MM.1S (cell line): ENCODE data around the gene DPH6.

Experiments used
- CTCF ChIP-seq: fragments of 300-600 bp; sonication (generic); IDR thresholded peaks from 2 replicates; pipeline ENCODE4 v1.5.1; 2016; ENCODE audit warnings: antibody characterized with exemption, low read length, mixed read lengths
- EZH2 ChIP-seq: fragments of 300-600 bp; sonication (generic); optimal IDR thresholded peaks from 2 replicates; pipeline ENCODE3; 2017; ENCODE audit warnings: low read depth, mild to moderate bottlenecking, antibody characterized with exemption, low read length, mixed read lengths
- EZH2phosphoT487 ChIP-seq: fragments of 300-600 bp; sonication (generic); IDR thresholded peaks from 2 replicates; pipeline ENCODE4 v1.6.1; 2018; ENCODE audit warnings: antibody characterized with exemption, low read length

GRCh38 chr15:35540885-35541284 is 5.1 kb downstream of the DPH6 start:
- TF ChIP-seq CTCF, result no peak
- no peak for TF ChIP-seq EZH2
- no peak for TF ChIP-seq EZH2phosphoT487
